H9 (cell line): Measurements from ENCODE around the gene TTLL4. TPM values are rescaled to one million over a fixed set of nuclear protein-coding genes. Genes with fewer than 3 reads are reported as not detected.

Source experiments
- DNase-seq: peaks from one replicate; pipeline ENCODE4 v3.0.0-alpha.2; 2017
- H2AFZ ChIP-seq: one replicate; pipeline ENCODE4 v1.6.1; 2013; ENCODE audit warnings: mild to moderate bottlenecking, low read length, control low read depth, moderate library complexity
- H2AK5ac ChIP-seq: 2 replicates; pipeline ENCODE4 v1.6.1; 2013; ENCODE audit warnings: low read length, control low read depth, mixed read lengths; ENCODE audit not compliant: insufficient read length
- H2BK120ac ChIP-seq: one replicate; pipeline ENCODE4 v1.6.1; 2013; ENCODE audit warnings: low read depth, mild to moderate bottlenecking, low read length, control low read depth, inconsistent platforms; ENCODE audit not compliant: poor library complexity, severe bottlenecking
- H2BK12ac ChIP-seq: 2 replicates; pipeline ENCODE4 v1.6.1; 2013; ENCODE audit warnings: low read length, control low read depth, mixed read lengths, low read depth; ENCODE audit not compliant: insufficient read length
- H2BK15ac ChIP-seq: 2 replicates; pipeline ENCODE4 v1.6.1; 2013; ENCODE audit warnings: low read depth, low read length, control low read depth
- H2BK20ac ChIP-seq: one replicate; pipeline ENCODE4 v1.6.1; 2013; ENCODE audit warnings: low read depth, mild to moderate bottlenecking, low read length, control low read depth, inconsistent platforms; ENCODE audit not compliant: poor library complexity, severe bottlenecking
- H2BK5ac ChIP-seq: 2 replicates; pipeline ENCODE4 v1.6.1; 2013; ENCODE audit warnings: low read length, control low read depth, mixed read lengths; ENCODE audit not compliant: insufficient read length
- H3K14ac ChIP-seq: 2 replicates; pipeline ENCODE4 v1.6.1; 2013; ENCODE audit warnings: low read length, control low read depth; ENCODE audit not compliant: insufficient read depth
- H3K18ac ChIP-seq: 2 replicates; pipeline ENCODE4 v1.6.1; 2013; ENCODE audit warnings: low read depth, mild to moderate bottlenecking, mixed read lengths, low read length, control low read depth; ENCODE audit not compliant: insufficient read length
- H3K23ac ChIP-seq: 2 replicates; pipeline ENCODE4 v1.6.1; 2013; ENCODE audit warnings: low read length, control low read depth, mixed read lengths, low read depth; ENCODE audit not compliant: insufficient read length
- H3K23me2 ChIP-seq: 2 replicates; pipeline ENCODE4 v1.6.1; 2013; ENCODE audit warnings: low read depth, mild to moderate bottlenecking, mixed read lengths, low read length, control low read depth; ENCODE audit not compliant: insufficient read length, poor library complexity, severe bottlenecking
- H3K27ac ChIP-seq: 2 replicates; pipeline ENCODE4 v1.5.1; 2013; ENCODE audit warnings: low read length, control low read depth, mixed read lengths, low read depth; ENCODE audit not compliant: insufficient read length
- H3K27me3 ChIP-seq: 2 replicates; pipeline ENCODE4 v1.6.1; 2013; ENCODE audit warnings: low read length, control low read depth, inconsistent platforms; ENCODE audit not compliant: insufficient read depth
- H3K4ac ChIP-seq: 2 replicates; pipeline ENCODE4 v1.6.1; 2013; ENCODE audit warnings: low read depth, mild to moderate bottlenecking, control low read depth, inconsistent platforms, low read length, moderate library complexity
- H3K4me1 ChIP-seq: 2 replicates; pipeline ENCODE4 v1.6.1; 2013; ENCODE audit warnings: low read length, control low read depth, inconsistent platforms; ENCODE audit not compliant: insufficient read depth
- H3K4me2 ChIP-seq: 2 replicates; pipeline ENCODE4 v1.6.1; 2013; ENCODE audit warnings: low read length, control low read depth, mixed read lengths; ENCODE audit not compliant: insufficient read length, insufficient read depth
- H3K56ac ChIP-seq: 2 replicates; pipeline ENCODE4 v1.6.1; 2013; ENCODE audit warnings: low read depth, mild to moderate bottlenecking, mixed read lengths, low read length, control low read depth; ENCODE audit not compliant: insufficient read length
- H3K79me1 ChIP-seq: 2 replicates; pipeline ENCODE4 v1.6.1; 2013; ENCODE audit warnings: low read depth, mild to moderate bottlenecking, moderate library complexity, low read length, control low read depth, inconsistent platforms; ENCODE audit not compliant: insufficient read depth, poor library complexity, severe bottlenecking
- H3K79me2 ChIP-seq: 2 replicates; pipeline ENCODE4 v1.6.1; 2013; ENCODE audit warnings: low read length, control low read depth, inconsistent platforms; ENCODE audit not compliant: insufficient read depth
- H3K9ac ChIP-seq: 2 replicates; pipeline ENCODE4 v1.6.1; 2013; ENCODE audit warnings: low read length, control low read depth, mixed read lengths; ENCODE audit not compliant: insufficient read length; ENCODE audit errors: extremely low read depth
- H3K9me3 ChIP-seq: one replicate; pipeline ENCODE4 v1.6.1; 2013; ENCODE audit warnings: low read depth, low read length, inconsistent platforms; ENCODE audit not compliant: control insufficient read depth
- H3T11ph ChIP-seq: one replicate; pipeline ENCODE4 v1.6.1; 2013; ENCODE audit warnings: mild to moderate bottlenecking, low read length, control low read depth, inconsistent platforms
- H4K20me1 ChIP-seq: one replicate; pipeline ENCODE4 v1.6.1; 2013; ENCODE audit not compliant: control insufficient read depth, insufficient read length, insufficient read depth
- H4K5ac ChIP-seq: 2 replicates; pipeline ENCODE4 v1.6.1; 2013; ENCODE audit warnings: low read depth, mild to moderate bottlenecking, mixed read lengths, low read length, control low read depth; ENCODE audit not compliant: insufficient read length
- H4K8ac ChIP-seq: replicated peaks from 2 replicates; pipeline ENCODE4 v1.6.1; 2013; ENCODE audit warnings: low read length, control low read depth, mixed read lengths, low read depth; ENCODE audit not compliant: insufficient read length
- H4K91ac ChIP-seq: 2 replicates; pipeline ENCODE4 v1.6.1; 2013; ENCODE audit warnings: low read depth, mild to moderate bottlenecking, moderate library complexity, mixed read lengths, low read length, control low read depth; ENCODE audit not compliant: insufficient read length
- H3K27ac Mint-ChIP-seq, 3 experiments: 2 replicates in 2 of 3; 3 replicates in 1 of 3; pipeline ENCODE4 v1.8.0; 2020 to 2021; ENCODE audit warnings: mixed read lengths in 3 of 3, mild to moderate bottlenecking in 1 of 3, moderate library complexity in 1 of 3
- H3K27me3 Mint-ChIP-seq: 2 replicates; pipeline ENCODE4 v1.8.0; 2021; ENCODE audit warnings: low read depth, mild to moderate bottlenecking, moderate library complexity, mixed read lengths
- H3K36me3 Mint-ChIP-seq, 3 experiments: 2 replicates in 2 of 3; 3 replicates in 1 of 3; pipeline ENCODE4 v1.8.0; 2020 to 2021; ENCODE audit warnings: low read depth in 3 of 3, mixed read lengths in 3 of 3; ENCODE audit not compliant: insufficient read depth in 1 of 3
- H3K4me1 Mint-ChIP-seq, 2 experiments: 2 replicates each; pipeline ENCODE4 v1.8.0; 2020; ENCODE audit warnings: mixed read lengths in 2 of 2
- H3K4me3 Mint-ChIP-seq, 2 experiments: 2 replicates in 1 of 2; 3 replicates in 1 of 2; pipeline ENCODE4 v1.8.0; 2020 to 2021; ENCODE audit warnings: mild to moderate bottlenecking in 2 of 2, mixed read lengths in 2 of 2, moderate library complexity in 1 of 2
- H3K9me3 Mint-ChIP-seq, 2 experiments: 2 replicates in 1 of 2; 3 replicates in 1 of 2; pipeline ENCODE4 v1.8.0; 2020; ENCODE audit warnings: mild to moderate bottlenecking in 2 of 2, mixed read lengths in 2 of 2, moderate library complexity in 1 of 2
- WGBS: extraction: QIAGEN DNeasy Blood & Tissue Kit; methylation state at CpG from one replicate; pipeline ENCODE4 v1.1.7; 2013; ENCODE audit warnings: missing lambda C conversion rate, low lambda C conversion rate, mixed read lengths; ENCODE audit not compliant: insufficient read length; ENCODE audit errors: extremely low coverage; 5-methylcytosine and 5-hydroxymethylcytosine counted together
- total RNA-seq: library from RNA; stranded (reverse); gene quantifications from 2 replicates; pipeline ENCODE4 v1.2.1, GENCODE V29; 2021
- TF ChIP-seq, protein P1 (sequence below): fragments of 200-600 bp; sonication (generic); conservative IDR thresholded peaks from 3 replicates; pipeline ENCODE4 v1.8.0; 2021; ENCODE audit warnings: antibody characterized with exemption, mild to moderate bottlenecking

The TTLL4 gene
- total RNA-seq, 1 experiment from 2014 or later: 96.4 TPM

DNA sequence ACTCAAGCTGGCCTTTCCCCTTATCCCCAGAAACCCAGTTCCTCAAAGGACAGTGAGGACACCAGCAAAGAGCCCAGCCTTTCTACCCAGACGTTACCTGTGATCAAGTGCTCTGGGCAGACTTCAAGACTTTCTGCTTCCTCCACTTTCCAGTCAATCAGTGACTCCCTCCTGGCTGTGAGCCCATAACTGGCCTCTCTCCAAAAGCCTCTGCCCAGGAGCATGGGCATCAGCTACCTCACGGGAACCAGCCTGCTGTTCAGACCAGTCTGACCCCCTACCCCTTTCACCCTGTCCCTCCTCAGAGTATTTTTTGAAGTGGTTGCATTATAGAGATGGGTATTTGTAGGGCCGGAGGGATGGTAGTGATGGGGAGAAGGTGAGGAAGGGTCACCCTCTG is 43.6 kb downstream of the TTLL4 start:
- peaks cover 36 to 88% (median 58%) of the 10 kb centered on the region in 3 experiments for H3K36me3 Mint-ChIP-seq
- H3K27ac ChIP-seq: no peak overlapping the region
- no peaks in the 10 kb centered on the region for H3K27me3 Mint-ChIP-seq
- H3K4me3 Mint-ChIP-seq: no peak overlapping the region
- H2AK5ac ChIP-seq: no peak overlapping the region
- H3K4ac ChIP-seq: no peak overlapping the region
- H3K23me2 ChIP-seq: no peaks in the 10 kb centered on the region
- H2AFZ ChIP-seq: no peak overlapping the region
- H2BK12ac ChIP-seq: no peak overlapping the region
- no peak overlapping the region for H3K9ac ChIP-seq
- WGBS: no CpG with 5 or more reads among the region's 3 CpGs
- H3K4me1 Mint-ChIP-seq: no peaks in the 10 kb centered on the region
- H4K8ac ChIP-seq: no peak overlapping the region
- H4K20me1 ChIP-seq: no peaks in the 10 kb centered on the region
- no peaks in the 10 kb centered on the region for H3K27me3 ChIP-seq
- H2BK120ac ChIP-seq: no peak overlapping the region
- H2BK20ac ChIP-seq: no peak overlapping the region
- H4K91ac ChIP-seq: no peak overlapping the region
- H3K18ac ChIP-seq: no peak overlapping the region
- TF ChIP-seq, protein P1, sequence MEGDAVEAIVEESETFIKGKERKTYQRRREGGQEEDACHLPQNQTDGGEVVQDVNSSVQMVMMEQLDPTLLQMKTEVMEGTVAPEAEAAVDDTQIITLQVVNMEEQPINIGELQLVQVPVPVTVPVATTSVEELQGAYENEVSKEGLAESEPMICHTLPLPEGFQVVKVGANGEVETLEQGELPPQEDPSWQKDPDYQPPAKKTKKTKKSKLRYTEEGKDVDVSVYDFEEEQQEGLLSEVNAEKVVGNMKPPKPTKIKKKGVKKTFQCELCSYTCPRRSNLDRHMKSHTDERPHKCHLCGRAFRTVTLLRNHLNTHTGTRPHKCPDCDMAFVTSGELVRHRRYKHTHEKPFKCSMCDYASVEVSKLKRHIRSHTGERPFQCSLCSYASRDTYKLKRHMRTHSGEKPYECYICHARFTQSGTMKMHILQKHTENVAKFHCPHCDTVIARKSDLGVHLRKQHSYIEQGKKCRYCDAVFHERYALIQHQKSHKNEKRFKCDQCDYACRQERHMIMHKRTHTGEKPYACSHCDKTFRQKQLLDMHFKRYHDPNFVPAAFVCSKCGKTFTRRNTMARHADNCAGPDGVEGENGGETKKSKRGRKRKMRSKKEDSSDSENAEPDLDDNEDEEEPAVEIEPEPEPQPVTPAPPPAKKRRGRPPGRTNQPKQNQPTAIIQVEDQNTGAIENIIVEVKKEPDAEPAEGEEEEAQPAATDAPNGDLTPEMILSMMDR: no peak
- no peak overlapping the region for H3K27ac Mint-ChIP-seq
- no peak for DNase-seq
- no peak overlapping the region for H3K23ac ChIP-seq
- H3K4me2 ChIP-seq: no peak overlapping the region
- H3K14ac ChIP-seq: no peak overlapping the region
- no peaks in the 10 kb centered on the region for H3K9me3 ChIP-seq
- H3T11ph ChIP-seq: no peak overlapping the region
- no peaks in the 10 kb centered on the region for H3K79me1 ChIP-seq
- no peak overlapping the region for H2BK5ac ChIP-seq
- no peak overlapping the region for H4K5ac ChIP-seq
- no peak overlapping the region for H3K56ac ChIP-seq
- no peaks in the 10 kb centered on the region for H3K79me2 ChIP-seq
- H3K9me3 Mint-ChIP-seq: no peaks in the 10 kb centered on the region
- no peaks in the 10 kb centered on the region for H3K4me1 ChIP-seq
- no peak overlapping the region for H2BK15ac ChIP-seq
